ENCODE data around the gene C16orf92. TPM values are rescaled to one million over a fixed set of nuclear protein-coding genes. Genes with fewer than 3 reads are reported as not detected.

The C16orf92 gene
- total RNA-seq (2014; rRNA removed; shearing (Covaris generic)), result not detected in 2 replicates

DNA sequence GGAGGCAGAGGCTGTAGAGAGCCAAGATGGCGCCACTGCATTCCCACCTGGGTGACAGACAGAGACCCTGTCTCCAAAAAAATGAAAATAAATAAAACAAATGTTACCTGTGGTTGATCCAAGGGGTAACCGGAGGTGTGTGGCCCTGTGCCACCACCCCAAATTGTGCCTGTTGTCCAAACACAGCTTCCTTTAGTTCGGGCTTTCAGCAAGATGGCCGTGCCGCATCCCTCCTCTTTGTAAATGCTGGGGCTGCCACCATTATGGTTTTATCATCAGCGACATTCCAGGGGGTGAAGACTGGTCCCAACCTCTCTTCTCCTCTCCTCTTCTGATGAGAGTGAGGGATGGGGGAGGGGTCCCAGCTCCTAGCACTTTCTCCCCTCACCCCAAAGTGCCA is at the start of gene C16orf92:
Gene C16orf92 (plus strand): TSS at position 312 of the 400 bp plus-strand sequence. CDS start 143 bp downstream, outside the sequence.
- no peaks in the 10 kb centered on the region for H3K36me3 ChIP-seq
- peaks cover 9% of the 10 kb centered on the region for H3K4me1 ChIP-seq
- no peak within 1 kb of the TSS for H3K4me3 ChIP-seq
- H3K27me3 ChIP-seq, result no peaks in the 10 kb centered on the region
- H3K9me3 ChIP-seq (replicated peaks), result no peaks in the 10 kb centered on the region
- H3K27ac ChIP-seq, result no peak within 1 kb of the TSS
- DNase-seq, result no peak

GRCh38 chr16:29973384-29974246 is 49.4 kb upstream of the C16orf92 start, which contains the start of gene TAOK2:
TSS of gene TAOK2 (plus strand) at chr16:29973868. CDS start at chr16:29977773, 3,905 bp downstream.
- Histone ChIP-seq H3K4me1 (0 out of 2 replicates have a peak, but pooled peaks cover 3% of the 10 kb centered on the region), H3K4me3 (peak within 1 kb of the TSS; percentile 76), H3K9me3 (replicated peaks) (peaks cover 4% of the 10 kb centered on the region; the same call in 1 of the 2 replicates), H3K36me3 (peaks cover 6% of the 10 kb centered on the region), H3K27ac (peak within 1 kb of the TSS; percentile 38), H3K27me3 (no peaks in the 10 kb centered on the region)
- DNase-seq, result peak; percentile 98 to 99

DNA sequence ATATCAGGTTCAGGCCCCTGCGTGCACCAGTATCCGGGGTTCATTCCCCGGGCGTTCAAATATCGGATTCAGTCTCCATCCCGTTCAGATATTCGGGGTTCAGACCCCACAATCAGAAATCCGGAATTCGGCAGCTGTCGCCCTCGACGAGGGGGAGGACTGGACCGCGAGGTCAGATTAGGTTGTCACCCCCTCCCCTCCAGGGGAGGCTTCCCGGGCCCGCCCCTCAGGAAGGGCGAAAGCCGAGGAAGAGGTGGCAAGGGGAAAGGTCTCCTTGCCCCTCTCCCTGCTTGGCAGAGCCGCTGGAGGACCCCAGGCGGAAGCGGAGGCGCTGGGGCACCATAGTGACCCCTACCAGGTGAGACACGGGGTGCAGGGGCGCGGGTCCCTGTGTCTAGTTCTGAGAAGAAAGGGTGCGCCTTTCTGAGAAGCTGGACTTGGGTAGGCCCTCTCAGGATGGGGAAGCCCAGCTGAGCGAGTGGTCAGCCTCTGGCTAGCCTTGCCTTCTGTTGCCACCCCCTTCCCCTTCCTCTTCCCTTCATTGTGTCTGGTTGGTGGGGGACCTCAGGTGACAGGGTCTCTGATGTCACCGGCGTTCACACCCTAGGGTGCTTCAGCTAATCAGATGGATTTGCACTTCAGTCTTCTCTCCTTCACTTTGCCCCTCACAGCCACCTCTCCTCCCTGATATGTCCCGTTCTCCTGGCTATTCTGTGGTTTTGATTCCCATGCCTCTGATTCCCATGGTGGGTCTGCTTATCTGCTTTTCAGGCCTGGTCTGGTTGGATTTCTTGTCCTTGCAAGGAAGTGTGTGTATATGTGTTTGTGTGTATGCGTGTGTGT is 48.5 kb upstream of the C16orf92 start:
- Histone ChIP-seq H3K27me3 (no peaks in the 10 kb centered on the region), H3K9me3 (replicated peaks) (peaks cover 4% of the 10 kb centered on the region; the same call in 1 of the 2 replicates), H3K36me3 (peaks cover 10% of the 10 kb centered on the region), H3K4me1 (0 out of 2 replicates have a peak, but pooled peaks cover 3% of the 10 kb centered on the region), H3K27ac (peak overlapping the region; percentile 38), H3K4me3 (peak overlapping the region; percentile 76)
- DNase-seq, result no peak

GRCh38 chr16:29975134-29975538 is 47.9 kb upstream of the C16orf92 start:
- peaks cover 17% of the 10 kb centered on the region for H3K36me3 ChIP-seq
- H3K27ac ChIP-seq, result no peak overlapping the region
- H3K27me3 ChIP-seq, result no peaks in the 10 kb centered on the region
- H3K4me3 ChIP-seq, result peak overlapping the region; percentile 76
- peaks cover 4% of the 10 kb centered on the region; the same call in 1 of the 2 replicates for H3K9me3 ChIP-seq (replicated peaks)
- DNase-seq, result no peak
- 0 out of 2 replicates have a peak, but pooled peaks cover 3% of the 10 kb centered on the region for H3K4me1 ChIP-seq

- Histone ChIP-seq H3K27me3 (no peaks in the 10 kb centered on the region), H3K27ac (no peak overlapping the region), H3K36me3 (peaks cover 18% of the 10 kb centered on the region), H3K9me3 (replicated peaks) (peaks cover 4% of the 10 kb centered on the region; the same call in 1 of the 2 replicates), H3K4me1 (0 out of 2 replicates have a peak, but pooled peaks cover 3% of the 10 kb centered on the region), H3K4me3 (no peak overlapping the region)
- no peak for DNase-seq
Measured at GRCh38 chr16:29975811-29976511, 47.0 kb upstream of the C16orf92 start.

GRCh38 chr16:29977063-29977825 is 45.8 kb upstream of the C16orf92 start:
- no peak overlapping the region for H3K4me3 ChIP-seq
- no peak overlapping the region for H3K27ac ChIP-seq
- H3K9me3 ChIP-seq (replicated peaks), result peaks cover 4% of the 10 kb centered on the region; the same call in 1 of the 2 replicates
- peaks cover 23% of the 10 kb centered on the region for H3K36me3 ChIP-seq
- H3K4me1 ChIP-seq, result 0 out of 2 replicates have a peak, but pooled peaks cover 3% of the 10 kb centered on the region
- no peak for DNase-seq
- H3K27me3 ChIP-seq, result no peaks in the 10 kb centered on the region

- H3K4me3 ChIP-seq, result no peak overlapping the region
- 0 out of 2 replicates have a peak, but pooled peaks cover under 1% of the 10 kb centered on the region for H3K9me3 ChIP-seq (replicated peaks)
- no peak overlapping the region for H3K27ac ChIP-seq
- H3K27me3 ChIP-seq, result no peaks in the 10 kb centered on the region
- no peak for DNase-seq
- 0 out of 2 replicates have a peak, but pooled peaks cover 3% of the 10 kb centered on the region for H3K4me1 ChIP-seq
- H3K36me3 ChIP-seq, result peaks cover 25% of the 10 kb centered on the region
Measured at GRCh38 chr16:29978081-29978480, 44.9 kb upstream of the C16orf92 start.

GRCh38 chr16:29978564-29979270 is 44.3 kb upstream of the C16orf92 start:
- no peak overlapping the region for H3K4me3 ChIP-seq
- H3K27me3 ChIP-seq, result no peaks in the 10 kb centered on the region
- 0 out of 2 replicates have a peak, but pooled peaks cover 3% of the 10 kb centered on the region for H3K4me1 ChIP-seq
- H3K36me3 ChIP-seq, result peaks cover 27% of the 10 kb centered on the region
- DNase-seq, result no peak
- no peaks in the 10 kb centered on the region for H3K9me3 ChIP-seq (replicated peaks)
- H3K27ac ChIP-seq, result no peak overlapping the region

DNA sequence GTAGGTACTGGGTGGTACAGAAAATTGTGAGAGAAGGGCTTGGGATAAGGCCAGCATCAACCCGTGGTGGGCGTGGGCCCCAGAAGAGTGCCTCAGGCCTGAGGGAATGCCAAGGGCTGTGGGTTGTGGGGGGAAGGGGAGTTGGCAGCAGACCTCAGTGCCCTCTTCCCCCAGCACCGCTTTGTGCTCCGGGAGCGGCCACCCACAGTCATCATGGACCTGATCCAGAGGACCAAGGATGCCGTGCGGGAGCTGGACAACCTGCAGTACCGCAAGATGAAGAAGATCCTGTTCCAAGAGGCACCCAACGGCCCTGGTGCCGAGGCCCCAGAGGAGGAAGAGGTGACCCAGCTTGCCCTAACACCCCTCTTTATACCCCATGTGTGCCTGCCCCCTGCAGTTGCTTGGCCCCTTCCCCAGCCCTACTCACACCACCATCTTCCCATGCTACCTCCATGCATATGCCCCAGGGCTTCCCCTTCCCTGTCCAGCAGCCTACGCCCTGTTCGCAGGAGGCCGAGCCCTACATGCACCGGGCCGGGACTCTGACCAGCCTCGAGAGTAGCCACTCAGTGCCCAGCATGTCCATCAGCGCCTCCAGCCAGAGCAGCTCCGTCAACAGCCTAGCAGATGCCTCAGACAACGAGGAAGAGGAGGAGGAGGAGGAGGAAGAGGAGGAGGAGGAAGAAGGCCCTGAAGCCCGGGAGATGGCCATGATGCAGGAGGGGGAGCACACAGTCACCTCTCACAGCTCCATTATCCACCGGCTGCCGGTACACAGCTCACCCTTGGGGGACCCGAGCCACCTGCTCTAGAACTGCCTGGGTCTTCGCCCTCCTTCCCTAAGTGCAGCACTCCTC is 40.2 kb upstream of the C16orf92 start:
- Histone ChIP-seq H3K27me3 (no peaks in the 10 kb centered on the region), H3K27ac (no peak overlapping the region), H3K4me3 (no peak overlapping the region), H3K9me3 (replicated peaks) (no peaks in the 10 kb centered on the region), H3K36me3 (peaks cover 42% of the 10 kb centered on the region), H3K4me1 (no peaks in the 10 kb centered on the region)
- no peak for DNase-seq

DNA sequence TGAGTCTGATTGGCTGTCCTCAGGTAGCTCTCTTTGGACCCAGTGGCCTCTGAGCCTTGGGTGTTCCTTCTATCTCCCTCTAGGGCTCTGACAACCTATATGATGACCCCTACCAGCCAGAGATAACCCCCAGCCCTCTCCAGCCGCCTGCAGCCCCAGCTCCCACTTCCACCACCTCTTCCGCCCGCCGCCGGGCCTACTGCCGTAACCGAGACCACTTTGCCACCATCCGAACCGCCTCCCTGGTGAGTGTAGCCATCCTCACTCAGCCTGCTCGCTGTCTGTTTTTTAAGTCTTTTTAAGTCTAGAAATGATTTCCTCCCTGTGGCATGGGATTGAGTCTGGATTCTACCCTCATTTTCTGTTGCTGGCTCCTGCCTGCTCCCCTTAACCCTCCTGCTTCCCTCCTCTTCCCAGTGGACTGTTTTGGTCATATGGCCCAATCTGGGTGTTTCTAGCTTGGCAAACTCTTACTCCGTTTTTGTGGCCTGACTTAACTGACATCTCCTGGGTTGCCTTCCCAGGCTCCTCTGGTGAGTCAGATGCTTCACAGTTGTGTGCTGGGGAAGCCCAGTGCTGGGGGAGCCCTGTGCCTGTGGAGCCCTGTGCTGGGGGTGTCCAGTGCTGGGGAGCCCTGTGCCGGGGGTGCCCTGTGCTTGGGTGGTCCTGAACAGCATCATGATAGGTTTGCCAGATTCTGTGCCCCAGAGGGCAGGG is 39.4 kb upstream of the C16orf92 start:
- Histone ChIP-seq H3K27ac (no peak overlapping the region), H3K4me1 (no peaks in the 10 kb centered on the region), H3K4me3 (no peak overlapping the region), H3K36me3 (peaks cover 36% of the 10 kb centered on the region), H3K27me3 (no peaks in the 10 kb centered on the region), H3K9me3 (replicated peaks) (no peaks in the 10 kb centered on the region)
- DNase-seq, result no peak

DNA sequence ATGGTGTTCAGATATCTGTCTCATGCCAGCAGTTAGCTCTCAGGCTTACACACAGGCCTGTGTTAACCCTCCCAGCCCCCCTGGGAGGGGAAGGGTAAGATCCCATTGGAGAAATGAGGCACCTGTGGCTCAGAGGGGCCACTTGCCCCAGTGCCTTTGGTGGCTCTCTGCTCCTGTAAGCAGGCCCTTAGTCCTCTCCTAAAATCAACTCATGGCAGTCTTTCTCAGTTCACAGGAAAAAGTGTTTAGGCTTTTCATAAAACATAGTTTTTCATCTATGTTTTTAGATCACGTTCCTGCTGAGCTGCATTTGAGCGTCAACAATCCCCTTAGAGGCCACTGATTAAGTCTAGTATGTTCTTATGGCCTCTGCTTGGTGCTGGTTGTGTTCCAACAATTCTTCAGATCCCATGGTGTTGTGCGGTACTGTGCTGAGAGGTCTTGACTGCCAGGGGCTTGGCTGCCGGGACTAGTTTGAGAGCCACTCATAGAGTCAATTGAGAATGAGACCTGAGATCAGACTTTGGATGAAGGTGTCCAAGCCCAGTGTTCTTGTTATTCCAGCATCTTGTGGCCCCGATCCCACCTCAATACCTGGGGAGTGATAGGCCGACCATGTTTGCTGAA is 38.7 kb upstream of the C16orf92 start:
- H3K36me3 ChIP-seq, result peaks cover 32% of the 10 kb centered on the region
- no peak overlapping the region for H3K4me3 ChIP-seq
- no peak for DNase-seq
- H3K9me3 ChIP-seq (replicated peaks), result no peaks in the 10 kb centered on the region
- no peaks in the 10 kb centered on the region for H3K27me3 ChIP-seq
- H3K27ac ChIP-seq, result no peak overlapping the region
- no peaks in the 10 kb centered on the region for H3K4me1 ChIP-seq

All from SJCRH30 (cell line).